Endothelial cell of umbilical vein (primary cell): ENCODE results near the gene ANGPTL7. TPM values are rescaled to one million over a fixed set of nuclear protein-coding genes. Genes with fewer than 3 reads are reported as not detected.

Experiments
- BruUV-seq: library from RNA; stranded (reverse); fragments of 400-500 nt; replicated peaks from 2 replicates; lab custom pipeline; 2021; lab: Mats Ljungman, UMichigan
- CTCF ChIA-PET: fragments of 300-600, 350-600 bp; sonication (Branson Sonifier 250); formaldehyde crosslinking; loops from one replicate; lab custom pipeline; 2021; ENCODE audit warnings: antibody characterized with exemption, inconsistent platforms; lab: Charles Lee
- POLR2A ChIA-PET: fragments of 300-600, 350-600 bp; sonication (Branson Sonifier 250); formaldehyde crosslinking; loops from one replicate; lab custom pipeline; 2021; ENCODE audit warnings: antibody characterized with exemption, inconsistent platforms; lab: Charles Lee
- DNase-seq: peaks from one replicate; pipeline ENCODE4 v3.0.0-alpha.2; 2011; ENCODE audit warnings: low read depth, low spot score
- FAIRE-seq: peaks from 2 replicates; lab custom pipeline; 2011; peaks lifted over from hg19 to GRCh38; lab: Jason Lieb, UNC
- H2AFZ ChIP-seq: 2 replicates; pipeline ENCODE4 v1.6.0; 2012; ENCODE audit warnings: low read depth, low read length, control low read depth, inconsistent platforms
- H3K27ac ChIP-seq: 2 replicates; pipeline ENCODE4 v1.5.1; 2011; ENCODE audit warnings: low read depth, mild to moderate bottlenecking, control low read depth, low read length, moderate library complexity; ENCODE audit not compliant: insufficient read depth
- H3K27me3 ChIP-seq, 2 experiments: 2 replicates each; pipeline versions ENCODE4 v1.6.0 to v1.6.1; 2011; ENCODE audit warnings: low read length in 2 of 2, mixed read lengths in 1 of 2; ENCODE audit not compliant: control insufficient read depth in 2 of 2, insufficient read depth in 2 of 2
- H3K36me3 ChIP-seq, 2 experiments: 2 replicates in 1 of 2; 3 replicates in 1 of 2; pipeline ENCODE4 v1.5.1; 2011; ENCODE audit warnings: low read length in 2 of 2, mild to moderate bottlenecking in 1 of 2, moderate library complexity in 1 of 2; ENCODE audit not compliant: control insufficient read depth in 2 of 2, insufficient read depth in 2 of 2; ENCODE audit errors: extremely low read depth in 1 of 2
- H3K4me1 ChIP-seq: 3 replicates; pipeline ENCODE4 v1.5.1; 2011; ENCODE audit warnings: mild to moderate bottlenecking, low read length; ENCODE audit not compliant: control insufficient read depth, insufficient read depth; ENCODE audit errors: extremely low read depth
- H3K4me2 ChIP-seq: 2 replicates; pipeline ENCODE4 v1.6.1; 2011; ENCODE audit warnings: low read length, control low read depth, mixed read lengths; ENCODE audit not compliant: insufficient read depth
- H3K4me3 ChIP-seq, 3 experiments: fragments of 200-600 bp in 1 of 3; sonication (generic), shearing (Covaris generic) in 1 of 3; replicated peaks in 1 of 3; 2 replicates each; pipeline ENCODE4 v1.5.1; 2011 to 2016; ENCODE audit warnings: control low read depth in 3 of 3, low read length in 3 of 3, mild to moderate bottlenecking in 2 of 3, inconsistent platforms in 1 of 3, low read depth in 1 of 3, moderate library complexity in 1 of 3; ENCODE audit not compliant: insufficient read depth in 1 of 3
- H3K79me2 ChIP-seq: 2 replicates; pipeline ENCODE4 v1.6.0; 2012; ENCODE audit warnings: low read length, inconsistent platforms; ENCODE audit not compliant: control insufficient read depth, insufficient read depth
- H3K9ac ChIP-seq: replicated peaks from 2 replicates; pipeline ENCODE3; 2011; ENCODE audit warnings: low read length, control low read depth; ENCODE audit not compliant: insufficient read depth; ENCODE audit errors: extremely low read depth
- H3K9me1 ChIP-seq: replicated peaks from 3 replicates; pipeline ENCODE4 v1.6.0; 2011; ENCODE audit warnings: mild to moderate bottlenecking, low read length; ENCODE audit not compliant: control insufficient read depth, insufficient read depth; ENCODE audit errors: extremely low read depth
- H3K9me3 ChIP-seq: replicated peaks from 2 replicates; pipeline ENCODE4 v1.5.1; 2012; ENCODE audit warnings: low read length, inconsistent platforms; ENCODE audit not compliant: control insufficient read depth, insufficient read depth
- H4K20me1 ChIP-seq: replicated peaks from 2 replicates; pipeline ENCODE3; 2011; ENCODE audit warnings: mild to moderate bottlenecking, low read length; ENCODE audit not compliant: control insufficient read depth, insufficient read depth; ENCODE audit errors: extremely low read depth
- EZH2 ChIP-seq: IDR thresholded peaks from 2 replicates; pipeline ENCODE4 v1.6.1; 2012; ENCODE audit warnings: borderline replicate concordance, low read depth, mild to moderate bottlenecking, moderate library complexity, low read length, inconsistent platforms; ENCODE audit not compliant: severe bottlenecking
- FOS ChIP-seq: IDR thresholded peaks from 2 replicates; pipeline ENCODE4 v1.6.1; 2011; ENCODE audit warnings: mild to moderate bottlenecking, low read length, moderate library complexity, borderline replicate concordance; ENCODE audit not compliant: insufficient read depth
- GATA2 ChIP-seq: IDR thresholded peaks from 2 replicates; pipeline ENCODE4 v1.7.0; 2011; ENCODE audit warnings: low read depth, mild to moderate bottlenecking, moderate library complexity, mixed read lengths, low read length; ENCODE audit not compliant: insufficient read length, insufficient read depth
- JUN ChIP-seq: IDR thresholded peaks from 2 replicates; pipeline ENCODE4 v1.6.1; 2011; ENCODE audit warnings: borderline replicate concordance, low read depth; ENCODE audit not compliant: insufficient read length, insufficient read depth
- MYC ChIP-seq: IDR thresholded peaks from one replicate; pipeline ENCODE4 v1.6.1; 2011; ENCODE audit warnings: mild to moderate bottlenecking, low read depth, low read length
- POLR2A ChIP-seq: IDR thresholded peaks from 2 replicates; pipeline ENCODE4 v1.6.1; 2012; ENCODE audit warnings: low read depth, mild to moderate bottlenecking, control low read depth, low read length
- POLR2AphosphoS5 ChIP-seq: IDR thresholded peaks from 2 replicates; pipeline ENCODE4 v1.6.1; 2012; ENCODE audit warnings: low read depth, mild to moderate bottlenecking, control low read depth, low read length, moderate library complexity; ENCODE audit not compliant: insufficient read depth
- dilution Hi-C: fragments of 300-500 bp; cut with MboI; formaldehyde crosslinking; loops from one replicate; pipeline ENCODE4 v1.15.0; 2019; ENCODE audit warnings: low sequenced_read_pairs; ENCODE audit not compliant: extremely low pct_ligation_motif_present
- intact Hi-C: fragments of 100-400 bp; cut with micrococcal nuclease; formaldehyde crosslinking; loops from one replicate; pipeline ENCODE4 v1.10.0; 2022
- polyA plus RNA-seq, 4 experiments: library from polyadenylated mRNA; depleted of rRNA in 3 of 4; stranded (reverse) in 3 of 4; unstranded in 1 of 4; fragments of >200 nt; gene quantifications; 2 replicates each; pipeline versions ENCODE4 v1.2.1 to v1.2.3, GENCODE V29; 2011 to 2012; ENCODE audit warnings: missing spikeins in 1 of 4
- total RNA-seq: library from RNA; stranded (reverse); gene quantifications from 2 replicates; pipeline ENCODE4 v1.2.3, GENCODE V29; 2021
- TF ChIP-seq, protein P1 (sequence below): IDR thresholded peaks from 2 replicates; pipeline ENCODE4 v1.6.1; 2011; ENCODE audit not compliant: insufficient read depth, insufficient read length
- TF ChIP-seq, protein P2 (sequence below), 2 donors: IDR thresholded peaks; 1 replicate in 1 of 2; 2 replicates in 1 of 2; pipeline ENCODE4 v1.5.1; 2011; ENCODE audit warnings: low read length in 2 of 2, mild to moderate bottlenecking in 2 of 2, moderate library complexity in 2 of 2, control low read depth in 1 of 2, inconsistent platforms in 1 of 2, low read depth in 1 of 2; ENCODE audit not compliant: insufficient read depth in 1 of 2; ENCODE audit errors: extremely low read depth in 1 of 2

ANGPTL7 gene
- total and polyA plus RNA-seq, 2 donors (not counting 3 experiments of a cell fraction or from before 2014, with no cell fraction given): not detected

DNA sequence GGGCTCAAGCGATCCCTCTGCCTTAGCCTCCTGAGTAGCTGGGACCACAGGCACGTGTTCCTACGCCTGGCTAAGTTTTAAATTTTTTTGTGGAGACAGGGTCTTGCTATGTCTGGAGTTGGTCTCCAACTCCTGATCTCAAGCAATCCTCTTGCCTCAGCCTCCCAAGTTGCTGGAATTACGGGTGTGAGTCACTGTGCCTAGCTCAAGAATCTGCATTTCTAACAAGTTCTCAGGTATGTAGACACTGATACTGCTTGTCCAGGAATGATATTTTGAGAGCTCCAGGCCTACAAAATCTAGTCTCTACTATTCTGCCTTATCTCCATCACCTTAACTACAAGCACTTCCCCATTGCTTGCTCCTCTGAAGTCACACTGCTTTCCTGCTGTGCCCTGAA, 22.3 kb downstream of the ANGPTL7 start:
- Histone ChIP-seq H3K36me3 (peaks cover 31 to 40% of the 10 kb centered on the region in 2 experiments), H3K27ac (no peak overlapping the region), H2AFZ (no peak overlapping the region), H4K20me1 (no peaks in the 10 kb centered on the region), H3K9ac (no peak overlapping the region), H3K9me3 (no peaks in the 10 kb centered on the region), H3K4me3 (no peak overlapping the region), H3K79me2 (no peaks in the 10 kb centered on the region), H3K4me1 (no peaks in the 10 kb centered on the region), H3K27me3 (no peaks in the 10 kb centered on the region), H3K4me2 (no peak overlapping the region), H3K9me1 (no peaks in the 10 kb centered on the region)
- BruUV-seq: no TSS peak
- intact Hi-C loops: no loop called here
- TF ChIP-seq POLR2AphosphoS5 (no peak), EZH2 (no peak), POLR2A (no peak), GATA2 (no peak), MYC (no peak), JUN (no peak), FOS (no peak)
- TF ChIP-seq, protein P1, sequence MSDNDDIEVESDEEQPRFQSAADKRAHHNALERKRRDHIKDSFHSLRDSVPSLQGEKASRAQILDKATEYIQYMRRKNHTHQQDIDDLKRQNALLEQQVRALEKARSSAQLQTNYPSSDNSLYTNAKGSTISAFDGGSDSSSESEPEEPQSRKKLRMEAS: no peak
- TF ChIP-seq, protein P2, sequence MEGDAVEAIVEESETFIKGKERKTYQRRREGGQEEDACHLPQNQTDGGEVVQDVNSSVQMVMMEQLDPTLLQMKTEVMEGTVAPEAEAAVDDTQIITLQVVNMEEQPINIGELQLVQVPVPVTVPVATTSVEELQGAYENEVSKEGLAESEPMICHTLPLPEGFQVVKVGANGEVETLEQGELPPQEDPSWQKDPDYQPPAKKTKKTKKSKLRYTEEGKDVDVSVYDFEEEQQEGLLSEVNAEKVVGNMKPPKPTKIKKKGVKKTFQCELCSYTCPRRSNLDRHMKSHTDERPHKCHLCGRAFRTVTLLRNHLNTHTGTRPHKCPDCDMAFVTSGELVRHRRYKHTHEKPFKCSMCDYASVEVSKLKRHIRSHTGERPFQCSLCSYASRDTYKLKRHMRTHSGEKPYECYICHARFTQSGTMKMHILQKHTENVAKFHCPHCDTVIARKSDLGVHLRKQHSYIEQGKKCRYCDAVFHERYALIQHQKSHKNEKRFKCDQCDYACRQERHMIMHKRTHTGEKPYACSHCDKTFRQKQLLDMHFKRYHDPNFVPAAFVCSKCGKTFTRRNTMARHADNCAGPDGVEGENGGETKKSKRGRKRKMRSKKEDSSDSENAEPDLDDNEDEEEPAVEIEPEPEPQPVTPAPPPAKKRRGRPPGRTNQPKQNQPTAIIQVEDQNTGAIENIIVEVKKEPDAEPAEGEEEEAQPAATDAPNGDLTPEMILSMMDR (IDR thresholded peaks at IDR 0.05; ENCODE audit: extremely low read depth in 1 of 2, insufficient read depth in 1 of 2, low read depth in 1 of 2, low read length in 2 of 2): no peak
- no peak for DNase-seq
- dilution Hi-C loops: no loop called here
- CTCF ChIA-PET: no interaction called here
- no peak for FAIRE-seq
- POLR2A ChIA-PET: no interaction called here
